NCI-H128 (cell line): ENCODE data around the gene FMNL1.
A peak's percentile ranks its signal among the peaks of the same experiment; 100 is the strongest.

ENCODE experiments used
- DNase-seq: peaks from one replicate; lab custom pipeline; 2025; ENCODE audit not compliant: unreplicated experiment; lab: John Stamatoyannopoulos, UW

FMNL1 gene

DNA sequence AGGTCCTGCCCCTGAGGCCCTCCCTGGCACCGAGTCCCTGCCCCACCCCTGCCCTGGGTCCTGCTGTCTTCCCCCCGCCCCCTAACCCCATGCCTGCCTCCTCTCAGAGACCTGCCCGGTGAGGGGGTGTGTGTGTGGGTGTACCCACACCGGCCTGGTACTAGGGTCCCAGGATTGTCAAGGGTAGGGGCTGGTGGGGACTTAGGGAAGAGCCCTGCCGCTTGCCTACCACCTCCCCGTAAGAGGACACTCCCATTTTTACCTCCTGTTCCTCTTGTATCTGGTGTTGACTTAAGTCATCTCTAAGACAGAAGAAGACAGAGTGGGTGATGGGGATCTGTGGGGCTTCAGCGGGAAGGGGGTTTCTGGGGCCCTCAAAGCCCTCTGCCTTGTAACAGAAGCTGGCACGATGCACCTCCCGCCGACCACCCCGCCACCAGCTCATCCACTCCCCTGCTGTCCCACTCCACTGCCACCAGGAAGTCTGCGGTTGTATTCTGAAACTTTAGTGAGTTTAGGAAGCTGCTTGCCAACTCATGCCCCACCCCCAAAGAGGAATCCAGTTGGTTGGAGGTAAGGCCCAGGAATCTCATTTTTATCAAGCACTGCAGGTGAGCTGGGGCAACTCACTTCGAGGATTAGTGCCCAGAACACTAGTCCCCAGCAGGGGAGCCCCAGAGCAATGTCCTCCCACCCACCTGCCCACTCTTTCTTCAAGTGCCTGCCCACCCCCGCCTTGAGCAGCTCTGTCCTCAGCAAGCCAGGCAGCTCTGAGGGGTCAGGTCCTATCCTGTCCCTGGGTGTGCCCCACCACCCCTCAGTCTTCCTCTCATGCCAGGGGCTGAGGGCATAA, 34.7 kb downstream of the FMNL1 start:
- no peak for DNase-seq

DNA sequence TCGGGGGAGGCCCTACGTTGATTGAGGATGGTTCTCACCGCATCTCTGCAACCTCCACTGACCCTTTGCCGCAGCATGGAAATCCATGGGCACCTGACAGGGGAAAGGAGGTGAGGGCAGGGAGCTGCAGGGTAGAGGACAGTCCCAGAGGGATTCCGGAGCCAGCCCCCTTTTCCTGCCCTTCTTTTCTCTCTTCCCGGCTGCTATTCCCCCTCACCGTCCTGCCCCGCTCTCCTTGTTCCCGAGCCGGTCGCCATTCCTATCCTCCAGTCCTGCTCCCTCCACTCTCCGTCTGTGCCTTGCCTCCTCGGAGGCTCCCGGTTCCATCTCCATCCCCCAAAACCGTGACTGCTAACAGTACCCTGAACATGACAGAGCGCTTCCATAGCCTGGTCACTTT, 35.4 kb downstream of the FMNL1 start:
- no peak for DNase-seq

DNA sequence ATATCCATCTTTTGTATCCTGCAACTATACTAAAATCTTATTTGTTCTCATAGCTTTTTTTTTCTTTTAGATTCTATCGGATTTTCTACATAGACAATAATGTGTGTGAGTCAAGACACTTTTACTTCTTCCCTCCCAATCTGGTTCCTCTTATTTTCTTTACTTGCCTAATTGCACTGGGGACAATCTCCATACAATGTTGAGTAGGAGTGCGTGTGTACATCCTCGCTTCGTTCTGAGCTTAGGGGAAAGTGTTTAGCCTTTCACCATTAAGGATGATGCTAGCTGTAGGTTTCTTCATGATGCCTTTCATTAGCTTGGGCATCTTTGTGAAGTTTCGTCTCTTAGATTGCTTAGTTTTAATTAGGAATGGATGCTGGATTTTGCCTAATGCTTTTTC, 37.3 kb downstream of the FMNL1 start:
- no peak for DNase-seq

DNA sequence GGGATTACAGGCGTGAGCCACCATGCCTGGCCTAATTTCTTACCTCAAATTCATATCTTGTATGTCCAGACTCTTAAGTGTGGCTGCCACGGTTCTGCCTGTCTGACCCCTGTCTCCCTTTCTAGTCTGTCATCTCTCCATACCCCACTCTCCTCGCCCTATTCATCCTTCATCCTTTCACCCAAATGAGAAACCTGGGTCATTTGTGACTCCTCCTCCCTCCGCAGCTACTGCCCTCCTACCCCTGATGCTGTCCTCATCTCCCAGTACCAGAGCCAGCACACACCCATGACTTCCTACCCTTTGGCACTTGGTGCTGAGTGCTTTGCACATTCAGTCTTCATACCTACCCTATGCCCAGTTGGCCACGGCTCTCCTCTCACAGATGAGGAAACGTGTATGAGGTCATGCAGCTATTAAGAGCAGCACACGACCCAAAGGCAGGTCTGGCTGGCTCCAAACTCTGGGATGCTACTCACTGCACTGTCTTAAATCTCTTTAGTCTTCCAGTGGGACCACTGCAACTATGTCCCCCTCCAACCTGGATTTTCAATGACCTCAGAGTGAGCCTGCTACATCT, 38.6 kb downstream of the FMNL1 start:
- no peak for DNase-seq

DNA sequence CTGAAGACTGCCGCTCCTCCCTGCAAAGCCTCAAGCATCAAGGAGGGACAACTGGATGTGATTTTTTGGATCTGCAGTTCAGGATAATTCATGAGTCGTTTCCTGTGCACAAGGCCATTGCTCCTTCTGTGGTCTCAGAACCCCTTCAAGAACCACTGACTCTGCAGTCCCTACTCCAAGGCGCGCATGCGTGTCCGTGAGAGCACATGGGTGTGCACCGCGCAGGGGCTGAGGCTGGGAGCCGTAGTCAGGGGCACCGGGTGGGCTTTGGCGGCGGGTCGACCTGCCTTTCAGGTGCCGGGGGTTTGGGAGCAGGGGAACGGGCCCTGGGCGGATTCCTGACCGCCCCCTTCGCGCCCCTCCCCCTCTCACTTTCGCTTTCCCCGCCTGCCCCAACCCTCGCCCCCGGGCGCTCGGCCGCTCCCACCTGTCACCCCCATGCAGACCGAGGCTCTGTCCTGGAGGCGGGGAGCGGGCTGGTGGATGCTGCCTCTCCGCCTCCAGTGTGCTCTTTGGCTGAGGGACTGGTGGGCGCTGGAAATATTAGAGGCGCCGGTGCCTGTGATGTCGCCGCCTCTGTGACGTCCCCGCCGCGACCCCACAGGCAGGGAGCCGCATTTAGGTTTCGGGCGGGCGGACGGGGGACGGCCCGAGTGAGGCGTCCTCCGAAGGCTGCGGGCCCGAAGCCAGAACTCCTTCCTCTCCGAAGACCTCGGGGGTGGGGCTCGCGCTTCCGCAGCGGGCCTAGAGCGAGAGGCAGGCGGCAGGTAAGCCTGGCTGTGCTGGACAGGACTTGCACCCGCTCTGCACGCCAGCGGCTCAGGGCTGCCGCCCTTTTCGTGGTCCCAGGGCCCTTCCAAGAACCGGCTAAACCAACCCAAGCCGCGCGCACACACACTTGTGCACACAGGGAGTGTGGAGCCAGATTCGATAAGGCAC, 40.2 kb downstream of the FMNL1 start, which contains the start of gene SPATA32:
Gene SPATA32, minus strand, starts transcription at position 518 of the 939 bp plus-strand sequence. Its CDS starts 78 bp downstream, at position 440.
- DNase-seq, result no peak

DNA sequence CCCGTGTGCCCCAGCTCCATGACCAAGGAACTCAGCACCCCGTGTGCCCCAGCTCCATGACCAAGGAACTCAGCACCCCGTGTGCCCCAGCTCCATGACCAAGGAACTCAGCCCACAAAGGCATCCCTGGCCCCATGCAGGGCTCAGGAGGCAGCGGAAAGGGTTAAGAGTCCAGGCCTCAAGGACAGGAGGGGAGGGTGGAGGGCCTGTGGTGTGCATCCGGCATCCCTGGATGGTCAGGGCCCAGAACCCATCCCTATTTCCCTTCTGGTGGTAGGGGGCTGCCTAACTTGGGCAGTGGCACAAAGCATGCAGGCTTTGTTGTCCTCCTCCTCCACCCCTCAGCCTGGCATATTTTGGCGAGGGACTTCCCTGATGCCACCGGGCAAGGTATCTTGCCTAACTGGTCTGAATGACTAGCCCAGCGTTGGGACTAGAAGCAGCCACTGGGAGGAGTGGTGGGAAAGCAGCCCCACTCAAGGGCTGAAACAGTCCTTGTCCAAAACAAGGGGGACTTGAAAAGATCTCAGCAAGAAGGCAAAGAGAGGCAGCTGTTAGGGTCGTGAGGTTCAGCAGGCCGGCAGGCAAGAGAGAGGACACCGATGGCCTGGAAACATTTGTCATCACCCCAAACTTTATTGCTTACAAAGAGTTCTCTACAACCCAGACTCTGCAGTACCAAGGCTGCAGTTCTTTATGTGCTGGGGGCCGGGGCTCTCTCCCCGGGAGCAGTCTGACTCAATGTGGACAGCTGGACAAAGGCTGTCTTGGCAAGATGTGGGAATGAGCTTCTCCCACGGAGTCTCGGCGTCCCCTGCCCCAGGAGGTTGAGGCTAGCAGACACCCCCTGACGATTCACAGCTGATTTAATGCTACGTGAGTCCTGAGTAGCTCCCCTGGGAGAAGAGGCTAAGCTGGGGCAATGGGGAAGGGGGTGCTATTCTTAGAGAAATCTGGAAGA, 41.1 kb downstream of the FMNL1 start:
- no peak for DNase-seq

DNA sequence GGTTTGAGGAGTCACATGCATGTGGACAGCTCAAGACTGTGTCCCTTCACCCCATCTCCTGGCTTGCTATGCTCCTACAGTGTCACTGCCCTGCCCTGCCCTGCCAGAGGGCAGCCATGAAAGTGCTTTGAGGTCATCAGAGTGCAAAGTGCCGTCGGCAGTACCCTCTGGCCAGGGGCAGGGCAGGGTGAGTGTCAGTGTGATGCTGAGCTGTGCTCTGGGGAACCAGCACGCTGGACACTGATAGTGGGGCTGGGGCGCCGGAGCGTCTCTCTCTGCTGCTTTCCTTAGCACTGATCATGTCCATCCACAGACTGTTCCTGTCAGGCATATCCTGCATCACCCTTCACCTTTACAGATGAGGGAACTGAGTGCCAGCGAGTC, 41.8 kb downstream of the FMNL1 start:
- DNase-seq, result no peak

DNA sequence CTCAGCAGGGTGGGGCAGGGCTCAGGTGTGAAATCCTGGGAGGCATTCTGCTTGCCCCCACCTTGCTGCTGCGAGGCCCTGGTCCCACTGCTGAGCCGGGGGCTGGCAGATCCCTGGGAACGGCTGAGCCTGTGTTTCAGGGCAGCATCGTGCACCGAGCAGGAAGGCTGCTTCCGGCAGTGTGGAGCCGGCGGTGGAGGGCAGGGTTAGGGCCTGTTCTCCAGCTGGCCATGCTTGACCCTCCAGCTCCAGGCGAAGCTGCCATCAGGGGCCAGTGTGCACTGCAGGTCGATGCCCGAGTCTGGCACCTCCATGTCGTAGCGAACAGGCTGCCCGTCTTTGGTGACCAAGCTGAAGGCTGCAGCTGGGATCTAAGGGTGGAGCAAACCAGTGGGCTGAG, 42.7 kb downstream of the FMNL1 start:
- DNase-seq, result no peak

DNA sequence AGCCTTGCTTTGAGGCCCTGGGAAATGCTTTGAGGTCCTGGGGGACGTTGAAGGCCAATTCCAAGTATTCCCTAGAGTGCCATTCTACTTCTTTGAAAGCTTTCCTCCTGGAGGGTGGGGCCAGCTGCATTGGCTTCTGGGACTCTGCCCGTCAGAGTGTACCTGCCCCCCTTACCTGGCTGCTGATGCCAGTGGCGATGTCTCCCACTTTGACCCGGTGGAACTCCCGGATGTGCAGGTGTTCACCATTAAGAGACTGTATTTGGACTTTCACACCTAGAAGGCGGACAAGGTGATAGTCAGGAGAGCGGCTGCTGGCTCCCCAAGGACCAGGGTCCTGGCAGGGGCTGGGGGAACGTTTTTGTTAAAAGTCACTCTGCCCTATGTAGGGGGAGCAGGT, 43.3 kb downstream of the FMNL1 start:
- DNase-seq, result no peak

DNA sequence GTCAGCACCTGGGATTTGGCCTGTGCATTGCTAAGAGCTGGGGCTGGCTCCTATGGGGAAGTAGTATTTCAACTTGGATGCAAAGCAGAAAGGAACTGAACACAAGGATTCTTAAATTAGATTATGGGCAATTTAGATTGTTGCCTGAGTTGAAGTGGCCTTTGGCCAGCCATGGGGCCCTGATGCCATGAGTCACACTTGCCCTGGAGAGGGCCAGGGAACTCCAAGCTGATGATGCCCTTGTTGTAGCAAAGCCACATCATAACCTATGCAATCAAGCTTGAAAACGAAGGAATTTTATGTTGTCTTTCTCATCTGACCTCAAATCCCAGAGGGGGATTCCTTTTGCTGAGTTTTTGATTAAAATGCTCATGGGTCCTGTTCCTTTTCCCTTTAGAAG, 44.1 kb downstream of the FMNL1 start:
- DNase-seq, result no peak

DNA sequence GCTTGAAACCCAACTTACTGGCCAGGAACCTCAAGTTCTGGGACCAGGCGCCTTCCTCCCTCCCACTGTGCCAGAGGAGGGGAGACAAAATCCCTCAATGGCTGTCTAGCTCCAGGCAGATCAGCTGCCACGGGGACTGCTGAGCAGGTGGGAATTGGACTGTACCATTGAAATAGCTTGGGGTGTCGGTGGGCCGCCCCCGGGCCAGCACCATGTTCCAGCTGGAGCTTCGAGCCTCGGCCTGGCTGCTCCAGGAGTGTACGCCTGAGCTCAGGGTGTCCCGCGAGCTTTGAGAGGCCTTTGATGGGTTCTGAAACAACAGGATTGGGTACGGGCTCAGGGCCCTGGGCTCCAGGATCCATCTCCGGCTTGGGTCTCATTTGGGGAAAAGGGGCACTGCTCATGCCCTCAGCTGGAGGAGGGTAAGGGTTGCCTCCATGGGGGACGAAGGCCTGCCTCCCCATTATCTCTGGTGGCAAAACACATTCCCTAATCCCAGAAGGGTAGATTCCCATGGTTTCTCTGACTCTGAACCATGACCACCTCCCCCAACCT, 44.8 kb downstream of the FMNL1 start:
- DNase-seq, result no peak

DNA sequence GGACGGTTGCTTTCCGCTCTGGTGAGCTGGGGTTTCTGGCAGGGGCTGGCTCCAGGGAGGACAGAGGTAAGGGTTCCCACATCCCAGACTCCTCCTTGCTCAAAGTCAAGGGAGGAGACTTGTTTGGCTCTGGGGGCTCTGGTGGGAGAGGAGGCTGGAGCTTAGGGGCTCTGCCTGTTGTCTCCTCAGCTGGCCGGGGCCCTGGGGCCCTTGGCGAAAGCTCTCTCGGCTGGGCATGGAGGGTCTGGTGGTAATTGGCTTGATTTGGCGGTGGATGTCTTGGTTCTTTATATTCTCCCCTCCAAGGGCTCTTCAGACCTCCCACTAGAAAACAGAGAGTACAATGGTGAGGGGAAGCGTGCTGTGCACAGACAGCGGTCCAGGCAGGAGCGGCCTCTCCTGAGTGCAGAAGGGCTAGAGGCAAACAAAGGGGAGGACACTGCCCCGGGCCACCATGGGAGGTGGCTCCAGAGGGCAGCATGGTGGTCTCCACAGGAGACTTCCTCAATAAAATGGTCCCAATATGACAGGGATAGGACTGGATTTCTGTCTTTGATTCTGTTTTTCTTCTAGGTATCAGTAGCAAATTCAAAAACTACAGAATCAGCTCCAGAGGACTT, 45.9 kb downstream of the FMNL1 start:
- DNase-seq, result no peak

DNA sequence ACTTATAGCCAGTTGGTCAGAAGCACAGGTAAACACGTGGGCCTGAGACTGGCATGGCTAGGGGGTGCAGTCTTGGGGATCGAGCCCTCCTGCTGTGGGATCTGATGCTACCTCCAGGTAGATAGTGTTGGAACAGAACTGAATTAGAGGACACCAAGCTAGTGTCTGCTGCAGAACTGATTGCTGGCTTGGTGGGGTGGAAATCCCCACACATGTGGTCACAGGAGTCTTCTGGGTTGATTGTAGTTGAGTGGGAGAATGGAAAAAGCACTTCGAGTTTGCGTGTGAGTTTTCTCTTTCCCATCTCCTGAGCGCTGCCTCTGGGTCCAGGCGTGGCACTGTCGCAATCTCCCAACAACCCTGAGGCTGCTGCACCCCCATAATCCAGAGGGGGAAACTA, 48.2 kb downstream of the FMNL1 start:
- no peak for DNase-seq

DNA sequence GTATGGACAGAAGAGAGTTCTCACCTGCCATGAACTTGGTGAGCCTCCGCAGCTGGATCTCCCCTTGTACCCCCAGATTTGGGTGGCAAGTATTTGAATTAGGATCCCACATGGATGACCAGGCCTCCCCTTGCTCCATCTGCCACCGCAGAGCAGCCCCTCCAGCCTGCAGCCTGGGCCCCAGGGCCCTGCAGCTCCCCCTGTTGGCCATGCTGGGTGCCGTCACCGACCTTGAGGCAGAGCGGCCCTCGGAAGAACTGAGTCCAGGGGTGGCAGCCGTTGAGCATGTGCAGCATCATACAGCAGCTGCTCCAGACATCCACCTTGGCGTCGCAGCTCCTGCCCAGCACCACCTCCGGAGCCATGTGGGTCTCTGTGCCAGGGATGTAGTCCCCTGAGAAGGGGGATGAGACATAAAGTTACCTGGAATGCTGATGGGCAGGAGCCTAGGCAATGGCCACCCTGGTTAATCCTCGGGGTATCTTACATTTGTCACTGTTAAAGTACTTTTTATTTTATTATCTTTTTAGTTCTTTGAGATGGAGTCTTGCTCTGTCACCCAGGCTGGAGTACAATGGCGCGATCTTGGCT, 49.2 kb downstream of the FMNL1 start:
- DNase-seq, result no peak

DNA sequence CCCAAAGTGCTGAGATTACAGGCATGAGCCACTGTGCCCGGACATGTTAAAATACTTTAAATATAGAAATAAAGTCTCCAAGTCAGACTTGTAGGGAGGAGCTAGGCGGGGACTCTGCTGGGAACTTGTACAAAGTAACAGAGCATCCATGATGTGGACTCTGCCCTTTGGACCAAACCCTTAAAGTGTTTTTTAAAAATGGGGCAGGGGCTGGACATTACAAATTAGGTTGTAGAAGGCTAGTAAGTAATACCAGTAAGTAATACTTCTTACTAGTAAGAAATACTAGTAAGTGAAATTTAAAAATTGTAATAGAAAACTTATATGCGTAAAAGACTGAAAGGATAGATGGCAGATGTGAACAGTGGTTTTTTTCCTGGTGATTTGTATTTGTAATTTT, 49.9 kb downstream of the FMNL1 start:
- DNase-seq, result no peak

DNA sequence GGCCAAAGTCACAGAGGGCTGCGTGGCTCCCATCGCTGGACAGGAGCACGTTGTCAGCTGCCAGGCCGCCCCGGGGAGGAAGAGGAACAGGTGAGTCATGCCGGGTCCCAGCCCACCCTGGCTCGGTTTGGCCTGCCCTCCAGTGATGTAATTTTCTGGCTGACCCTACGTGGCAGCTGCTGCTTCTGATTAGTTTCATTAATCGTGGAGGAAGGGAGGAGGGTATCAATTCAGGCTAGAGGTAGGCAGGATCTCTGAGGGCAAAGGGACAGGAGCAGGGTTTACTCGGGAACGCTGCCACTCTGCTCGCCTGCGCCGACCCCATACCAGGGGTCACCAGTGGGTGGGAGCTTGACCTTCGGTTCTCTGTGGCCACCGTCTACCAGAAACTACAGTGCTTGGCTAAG, 51.9 kb downstream of the FMNL1 start:
- DNase-seq, result no peak

DNA sequence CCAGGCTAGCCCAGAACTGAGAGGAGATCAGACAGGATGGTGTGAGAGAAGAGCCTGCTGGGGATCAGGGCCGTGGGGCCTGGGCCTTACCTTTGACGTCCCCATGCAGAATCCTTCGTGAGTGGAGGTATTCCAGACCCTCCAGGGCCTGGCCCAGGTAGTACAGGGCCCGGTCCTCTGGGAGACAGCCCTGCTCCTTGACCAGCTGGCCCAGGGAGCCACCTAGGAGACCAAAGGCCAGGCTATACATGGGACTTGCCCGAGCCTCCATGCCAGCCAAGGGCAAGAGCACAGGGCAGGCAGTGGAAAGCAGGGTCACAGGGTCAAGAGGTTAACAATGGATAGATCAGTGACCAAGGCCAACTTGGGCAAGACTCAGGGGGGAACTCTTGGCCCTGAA, 52.3 kb downstream of the FMNL1 start:
- DNase-seq, result no peak

DNA sequence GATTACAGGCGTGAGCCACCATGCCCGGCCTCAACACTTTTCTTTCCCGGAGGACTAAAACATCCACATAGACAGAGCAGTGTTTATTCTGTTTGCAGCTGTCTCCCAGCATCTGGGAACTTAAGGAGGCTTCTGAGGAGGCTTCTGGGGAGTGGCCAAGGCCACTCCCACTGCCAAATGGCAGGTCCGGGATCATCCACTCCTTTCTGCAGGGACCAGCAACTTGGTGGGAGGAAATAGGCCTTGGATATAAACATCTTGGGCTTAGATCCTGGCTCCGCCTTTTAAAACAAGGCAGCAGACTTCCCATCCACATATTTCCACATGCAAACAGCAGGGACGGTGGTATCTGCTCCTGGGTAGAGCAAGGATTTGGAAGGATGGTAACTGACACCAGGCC, 54.3 kb downstream of the FMNL1 start:
- DNase-seq, result no peak

DNA sequence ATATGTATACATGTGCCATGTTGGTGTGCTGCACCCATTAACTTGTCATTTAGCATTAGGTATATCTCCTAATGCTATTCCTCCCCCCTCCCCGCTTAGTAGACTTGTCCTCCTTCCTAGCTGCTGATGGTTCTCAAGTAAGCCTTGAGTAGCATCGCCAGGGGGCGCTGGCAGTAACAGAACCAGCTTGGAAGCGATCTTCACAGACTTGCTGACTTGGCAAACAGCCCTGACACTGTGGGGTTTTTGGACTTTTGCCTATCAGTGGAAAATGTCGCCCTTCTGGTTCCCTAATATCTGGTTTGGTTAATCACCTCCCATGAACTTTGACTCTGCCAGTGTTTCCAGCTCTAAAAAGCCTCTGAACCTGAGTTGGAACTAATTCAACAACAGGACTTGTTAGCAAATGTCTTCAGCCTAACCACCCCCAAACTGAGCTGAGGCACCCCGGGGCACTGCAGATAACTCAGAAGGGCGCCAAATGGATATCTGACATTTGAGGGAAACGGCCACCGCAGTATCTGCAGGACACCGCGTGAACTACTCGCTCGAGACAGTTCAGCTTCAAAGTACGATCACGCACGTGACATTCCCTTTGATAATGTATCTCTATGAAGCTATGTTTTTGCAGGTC, 55.6 kb downstream of the FMNL1 start:
- DNase-seq, result peak; percentile 66
